Adrenal gland (tissue), 5 donors: Measurements from ENCODE around the gene ZDHHC18.

ENCODE experiments used
- CTCF ChIP-seq, 6 experiments: fragments of 450-650 bp in 4 of 6; fragments of 200-600 bp in 2 of 6; sonication (generic) in 1 of 6; IDR thresholded peaks; 1 replicate in 5 of 6; 2 replicates in 1 of 6; pipeline versions ENCODE4 v1.5.1 to v1.8.0; 2016 to 2021; ENCODE audit warnings: antibody characterized with exemption in 6 of 6, mild to moderate bottlenecking in 2 of 6, moderate library complexity in 1 of 6
- POLR2A ChIP-seq, 2 donors: fragments of 450-650 bp; IDR thresholded peaks; one replicate each; pipeline ENCODE4 v1.6.1; 2017; ENCODE audit warnings: antibody characterized with exemption in 2 of 2, mild to moderate bottlenecking in 2 of 2, moderate library complexity in 1 of 2
- donor health status: DM: no; HTN: no; CAD: no.

GRCh38 chr1:26890467-26890796 is 63.9 kb downstream of the ZDHHC18 start:
- no peak for TF ChIP-seq CTCF (IDR thresholded peaks at IDR 0.05)
- no peak for TF ChIP-seq POLR2A (IDR thresholded peaks at IDR 0.05)
